Measurements from ENCODE around the gene CCDC185. TPM values are rescaled to one million over a fixed set of nuclear protein-coding genes. Genes with fewer than 3 reads are reported as not detected.

Gene CCDC185
- polyA plus RNA-seq, 1 experiment, result not detected

DNA sequence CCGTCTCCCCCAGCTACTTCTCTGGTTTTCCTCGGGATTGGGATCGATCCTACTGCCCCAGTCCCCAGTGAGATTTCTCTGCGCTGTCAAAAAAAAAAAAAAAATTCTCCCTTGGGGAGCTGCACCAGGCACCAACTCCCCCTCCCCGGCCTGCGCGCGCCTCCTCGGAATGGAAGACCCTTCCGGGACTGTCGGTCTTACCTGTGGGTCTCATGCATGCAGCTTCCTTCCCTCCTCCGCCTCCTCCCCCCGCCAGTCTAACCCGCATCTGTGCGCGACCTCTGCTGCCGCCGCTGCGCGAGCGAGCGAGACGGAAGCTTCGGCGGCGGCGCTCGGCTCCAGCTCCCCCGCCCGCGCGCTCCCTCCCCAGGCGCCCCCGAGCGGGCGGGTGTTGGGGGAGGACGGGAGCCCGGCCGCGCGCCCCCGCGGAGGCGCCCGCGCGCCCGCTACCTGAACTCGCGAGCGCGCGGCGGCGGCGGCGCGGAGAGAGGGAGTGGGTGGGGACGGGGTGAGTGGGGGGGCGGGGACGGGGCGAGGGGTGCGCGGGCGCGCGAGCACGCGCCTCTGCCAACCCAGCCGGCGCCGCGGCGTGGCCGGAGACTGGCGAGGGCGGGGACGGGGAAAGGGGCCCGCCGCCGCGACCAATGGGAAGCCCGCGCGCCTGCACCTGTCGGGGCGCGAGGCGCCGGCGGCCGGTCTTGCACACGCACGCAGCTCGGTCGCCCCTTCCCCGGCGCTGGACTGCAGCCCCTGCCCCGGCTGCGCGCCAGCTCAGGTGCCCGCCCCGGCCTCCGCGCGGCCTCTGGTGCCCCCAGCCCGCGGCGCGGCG lies 29.1 kb upstream of the CCDC185 start, which contains the start of gene SUSD4:
Gene SUSD4, minus strand, starts transcription at position 321 of the 829 bp plus-strand sequence. CDS start 751 bp downstream, outside the sequence.
- H3K4me3 ChIP-seq (ENCODE audit: low read depth, low read length), result peak within 1 kb of the TSS; percentile 40
- TF ChIP-seq, protein P1, sequence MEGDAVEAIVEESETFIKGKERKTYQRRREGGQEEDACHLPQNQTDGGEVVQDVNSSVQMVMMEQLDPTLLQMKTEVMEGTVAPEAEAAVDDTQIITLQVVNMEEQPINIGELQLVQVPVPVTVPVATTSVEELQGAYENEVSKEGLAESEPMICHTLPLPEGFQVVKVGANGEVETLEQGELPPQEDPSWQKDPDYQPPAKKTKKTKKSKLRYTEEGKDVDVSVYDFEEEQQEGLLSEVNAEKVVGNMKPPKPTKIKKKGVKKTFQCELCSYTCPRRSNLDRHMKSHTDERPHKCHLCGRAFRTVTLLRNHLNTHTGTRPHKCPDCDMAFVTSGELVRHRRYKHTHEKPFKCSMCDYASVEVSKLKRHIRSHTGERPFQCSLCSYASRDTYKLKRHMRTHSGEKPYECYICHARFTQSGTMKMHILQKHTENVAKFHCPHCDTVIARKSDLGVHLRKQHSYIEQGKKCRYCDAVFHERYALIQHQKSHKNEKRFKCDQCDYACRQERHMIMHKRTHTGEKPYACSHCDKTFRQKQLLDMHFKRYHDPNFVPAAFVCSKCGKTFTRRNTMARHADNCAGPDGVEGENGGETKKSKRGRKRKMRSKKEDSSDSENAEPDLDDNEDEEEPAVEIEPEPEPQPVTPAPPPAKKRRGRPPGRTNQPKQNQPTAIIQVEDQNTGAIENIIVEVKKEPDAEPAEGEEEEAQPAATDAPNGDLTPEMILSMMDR (IDR thresholded peaks at IDR 0.05; ENCODE audit: low read depth, low read length), result no peak
- H3K27ac ChIP-seq (ENCODE audit: low read depth, low read length), result no peak within 1 kb of the TSS
- no peaks in the 10 kb centered on the region; the same call in 1 of the 2 replicates for H3K9me3 ChIP-seq (ENCODE audit: control insufficient read depth, insufficient read depth, low read length)
- ChIA-PET POLR2A (interaction anchor here (0.7 kb wide), 2 partner anchors 238 to 651 kb away, joined by 3 to 5 read pairs; no protein-coding TSS in a partner anchor), CTCF (interaction anchor here (0.9 to 3.9 kb wide), 2 partner anchors 231 to 240 kb away, joined by 3 to 17 read pairs; no protein-coding TSS in a partner anchor)
- no peak for DNase-seq (ENCODE audit: low read depth, low spot score)
- peaks cover 58% of the 10 kb centered on the region for H3K27me3 ChIP-seq (ENCODE audit: control insufficient read depth, insufficient read depth, low read length)

DNA sequence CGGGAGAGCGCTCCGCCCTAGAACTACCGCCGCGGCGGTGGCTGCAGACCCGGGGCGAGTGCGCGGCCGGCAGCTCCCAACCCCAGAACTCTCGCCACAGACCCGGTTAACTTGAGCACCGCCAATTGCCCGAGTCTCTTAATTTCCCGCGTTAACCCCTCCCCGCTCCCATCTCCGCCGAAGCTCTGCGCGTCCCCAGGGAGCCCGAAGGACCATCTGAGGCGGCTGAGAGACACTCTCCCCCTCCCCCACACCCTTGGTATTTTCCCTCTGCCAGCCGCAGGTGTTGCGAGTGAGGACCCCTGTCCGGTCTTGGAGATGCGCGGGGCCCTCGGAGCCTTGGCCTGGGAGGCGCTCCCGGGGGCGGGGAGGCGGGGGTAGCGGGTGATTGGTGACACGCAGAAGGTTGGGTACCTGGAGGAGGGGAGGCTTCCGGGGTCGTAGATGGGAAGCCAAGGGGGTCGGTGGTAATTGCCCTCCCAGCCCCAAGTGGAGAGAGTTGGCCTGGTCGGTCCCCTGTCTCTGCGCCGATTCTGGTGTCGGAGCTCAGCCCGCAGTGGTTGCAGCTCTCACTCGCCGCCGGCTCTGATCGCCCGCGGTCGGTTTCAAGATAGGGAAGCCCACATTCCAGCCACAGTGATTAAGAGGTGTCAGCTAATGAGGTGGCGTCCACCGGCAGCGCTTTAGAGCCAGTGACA lies 28.4 kb upstream of the CCDC185 start:
- DNase-seq (ENCODE audit: low read depth, low spot score), result no peak
- TF ChIP-seq, protein P1 (IDR thresholded peaks at IDR 0.05; ENCODE audit: low read depth, low read length), result no peak
- Histone ChIP-seq H3K27me3 (ENCODE audit: control insufficient read depth, insufficient read depth, low read length) (peaks cover 51% of the 10 kb centered on the region), H3K9me3 (ENCODE audit: control insufficient read depth, insufficient read depth, low read length) (no peaks in the 10 kb centered on the region; the same call in 1 of the 2 replicates), H3K27ac (ENCODE audit: low read depth, low read length) (no peak overlapping the region), H3K4me3 (ENCODE audit: low read depth, low read length) (no peak overlapping the region)
- CTCF ChIA-PET, result interaction anchor here (0.5 to 1.1 kb wide), 2 partner anchors 44 to 231 kb away, joined by 3 to 4 read pairs; no protein-coding TSS in a partner anchor
- POLR2A ChIA-PET, result no interaction called here

DNA sequence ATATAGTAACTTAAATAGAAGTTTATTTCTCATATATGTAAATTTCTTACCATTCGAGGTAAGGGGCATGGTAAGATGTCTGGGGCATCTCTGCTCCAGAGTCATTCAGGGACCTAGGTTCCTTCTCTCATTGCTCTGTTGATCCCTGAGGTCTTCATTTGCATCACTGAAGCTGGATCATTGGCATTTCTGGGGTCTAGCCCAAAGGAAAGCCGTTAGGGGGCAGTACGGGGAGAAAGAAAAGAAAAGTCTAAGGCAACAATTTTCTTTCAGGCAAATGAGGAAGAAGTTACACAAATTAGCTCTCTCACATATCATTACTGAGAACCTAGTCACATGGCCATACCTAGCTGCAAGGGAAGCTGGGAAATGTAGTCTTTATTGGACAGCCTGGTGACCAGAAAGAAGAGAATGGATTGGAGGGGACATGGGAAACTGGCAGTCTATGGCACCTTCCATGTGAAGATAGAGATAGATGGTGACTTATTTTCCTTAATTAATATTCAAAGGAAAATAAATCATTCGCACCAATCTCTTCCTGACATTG lies 19.1 kb upstream of the CCDC185 start:
- ChIA-PET POLR2A (no interaction called here), CTCF (no interaction called here)
- TF ChIP-seq, protein P1 (IDR thresholded peaks at IDR 0.05; ENCODE audit: low read depth, low read length), result no peak
- Histone ChIP-seq H3K27ac (ENCODE audit: low read depth, low read length) (no peak overlapping the region), H3K4me3 (ENCODE audit: low read depth, low read length) (no peak overlapping the region), H3K27me3 (ENCODE audit: control insufficient read depth, insufficient read depth, low read length) (peaks cover 5% of the 10 kb centered on the region), H3K9me3 (ENCODE audit: control insufficient read depth, insufficient read depth, low read length) (no peaks in the 10 kb centered on the region)
- no peak for DNase-seq (ENCODE audit: low read depth, low spot score)

DNA sequence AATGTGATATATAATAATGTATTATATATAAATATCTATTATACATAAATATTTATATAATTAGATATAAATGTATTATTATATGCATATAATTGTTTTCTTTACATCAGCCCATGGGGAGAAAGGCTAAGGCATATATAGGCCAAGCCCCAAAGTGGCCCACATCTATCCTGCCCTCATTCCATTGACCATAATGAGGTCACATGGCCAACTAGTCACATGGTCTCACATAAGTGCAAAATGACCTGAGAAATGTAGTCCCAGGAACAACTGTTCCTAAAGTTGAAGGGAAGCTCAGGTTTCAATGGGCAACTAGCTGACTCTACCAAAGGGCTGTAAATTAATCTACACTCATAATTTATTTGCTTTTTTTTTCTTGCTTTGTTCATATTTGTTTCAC lies 14.5 kb upstream of the CCDC185 start:
- peaks cover 5% of the 10 kb centered on the region for H3K27me3 ChIP-seq (ENCODE audit: control insufficient read depth, insufficient read depth, low read length)
- CTCF ChIA-PET, result no interaction called here
- H3K9me3 ChIP-seq (ENCODE audit: control insufficient read depth, insufficient read depth, low read length), result no peaks in the 10 kb centered on the region
- no peak for DNase-seq (ENCODE audit: low read depth, low spot score)
- no peak overlapping the region for H3K4me3 ChIP-seq (ENCODE audit: low read depth, low read length)
- TF ChIP-seq, protein P1 (IDR thresholded peaks at IDR 0.05; ENCODE audit: low read depth, low read length), result no peak
- no peak overlapping the region for H3K27ac ChIP-seq (ENCODE audit: low read depth, low read length)
- POLR2A ChIA-PET, result no interaction called here

Data from AG04450 (cell line).